KMS-11 (cell line): ENCODE data around the gene CATSPER1.

ENCODE experiments used
- H2AFZ ChIP-seq: fragments of 200-600 bp; sonication (generic); 2 replicates; pipeline ENCODE4 v1.6.1; 2016; ENCODE audit warnings: antibody characterized with exemption, mixed run types, low read depth
- H3K27ac ChIP-seq: fragments of 200-600 bp; sonication (generic); 2 replicates; pipeline ENCODE4 v1.6.1; 2016; ENCODE audit warnings: mild to moderate bottlenecking, mixed run types
- H3K27me3 ChIP-seq: fragments of 200-600 bp; sonication (generic); 2 replicates; pipeline ENCODE4 v1.6.1; 2017; ENCODE audit warnings: mild to moderate bottlenecking, low read depth, mixed run types, moderate library complexity; ENCODE audit not compliant: insufficient read depth
- H3K36me3 ChIP-seq: fragments of 200-600 bp; sonication (generic); 2 replicates; pipeline ENCODE4 v1.6.1; 2017; ENCODE audit warnings: mild to moderate bottlenecking, mixed run types; ENCODE audit not compliant: insufficient read depth
- H3K4me1 ChIP-seq: fragments of 200-600 bp; sonication (generic); 2 replicates; pipeline ENCODE4 v1.6.1; 2016; ENCODE audit warnings: mild to moderate bottlenecking, low read depth, mixed run types; ENCODE audit not compliant: poor library complexity, severe bottlenecking
- H3K4me2 ChIP-seq: fragments of 200-600 bp; sonication (generic); 2 replicates; pipeline ENCODE4 v1.7.0; 2016; ENCODE audit warnings: mild to moderate bottlenecking, mixed run types
- H3K4me3 ChIP-seq: fragments of 200-600 bp; sonication (generic); IDR thresholded peaks from 2 replicates; pipeline ENCODE4 v1.6.1; 2017; ENCODE audit warnings: low read depth, low read length, mixed read lengths; ENCODE audit not compliant: insufficient read depth
- H3K79me2 ChIP-seq: fragments of 200-600 bp; sonication (generic); 2 replicates; pipeline ENCODE4 v1.6.1; 2016; ENCODE audit warnings: low read depth, mixed run types; ENCODE audit not compliant: insufficient read depth
- H3K9ac ChIP-seq: fragments of 200-600 bp; sonication (generic); 2 replicates; pipeline ENCODE4 v1.6.1; 2016; ENCODE audit warnings: mild to moderate bottlenecking, mixed run types
- H4K20me1 ChIP-seq: fragments of 200-600 bp; sonication (generic); 2 replicates; pipeline ENCODE4 v1.6.1; 2016; ENCODE audit warnings: mild to moderate bottlenecking, mixed run types; ENCODE audit not compliant: insufficient read depth
- CTCF ChIP-seq: fragments of 200-600 bp; sonication (generic); conservative IDR thresholded peaks from 2 replicates; pipeline ENCODE4 v1.6.1; 2017; ENCODE audit warnings: low read depth, mild to moderate bottlenecking, antibody characterized with exemption, low read length, moderate library complexity, mixed read lengths

Gene CATSPER1

GRCh38 chr11:66051766-66052663, 25.7 kb upstream of the CATSPER1 start, which contains the start of gene SF3B2:
SF3B2 (plus strand) TSS chr11:66052364; CDS start chr11:66052385, 21 bp downstream.
- H2AFZ ChIP-seq, result peak within 1 kb of the TSS; percentile 76
- H3K36me3 ChIP-seq, result peaks cover 19% of the 10 kb centered on the region; the same call in 1 of the 2 replicates
- H3K27me3 ChIP-seq, result no peaks in the 10 kb centered on the region
- H3K4me2 ChIP-seq, result peak within 1 kb of the TSS; percentile 99
- H3K27ac ChIP-seq, result peak within 1 kb of the TSS; percentile 72
- H3K4me3 ChIP-seq, result no peak within 1 kb of the TSS
- peak within 1 kb of the TSS; percentile 74 for H3K9ac ChIP-seq
- peaks cover 49% of the 10 kb centered on the region for H3K79me2 ChIP-seq
- no peak for TF ChIP-seq CTCF
- peaks cover 42% of the 10 kb centered on the region for H3K4me1 ChIP-seq
- H4K20me1 ChIP-seq, result no peaks in the 10 kb centered on the region

- H3K4me2 ChIP-seq, result peak overlapping the region; percentile 99
- H3K4me3 ChIP-seq, result no peak overlapping the region
- peak overlapping the region; percentile 76 for H2AFZ ChIP-seq
- TF ChIP-seq CTCF, result no peak
- no peaks in the 10 kb centered on the region for H3K27me3 ChIP-seq
- H3K27ac ChIP-seq, result peak overlapping the region; percentile 59
- H3K9ac ChIP-seq, result peak overlapping the region; percentile 61; the same call in 1 of the 2 replicates
- H3K4me1 ChIP-seq, result peaks cover 37% of the 10 kb centered on the region
- peaks cover 42% of the 10 kb centered on the region for H3K79me2 ChIP-seq
- H3K36me3 ChIP-seq, result peaks cover 12% of the 10 kb centered on the region; the same call in 1 of the 2 replicates
- no peaks in the 10 kb centered on the region for H4K20me1 ChIP-seq
Measured at GRCh38 chr11:66051371-66051765, 25.1 kb upstream of the CATSPER1 start.

GRCh38 chr11:66050581-66051231, 24.4 kb upstream of the CATSPER1 start:
- peaks cover 8% of the 10 kb centered on the region; the same call in 1 of the 2 replicates for H3K36me3 ChIP-seq
- H3K9ac ChIP-seq, result peak overlapping the region; percentile 61; the same call in 1 of the 2 replicates
- peaks cover 37% of the 10 kb centered on the region for H3K4me1 ChIP-seq
- H3K4me3 ChIP-seq, result no peak overlapping the region
- H3K79me2 ChIP-seq, result peaks cover 36% of the 10 kb centered on the region
- H3K4me2 ChIP-seq, result peak overlapping the region; percentile 99; the same call in 1 of the 2 replicates
- no peak for TF ChIP-seq CTCF
- H3K27ac ChIP-seq, result peak overlapping the region; percentile 59; the same call in 1 of the 2 replicates
- peak overlapping the region; percentile 76; the same call in 1 of the 2 replicates for H2AFZ ChIP-seq
- no peaks in the 10 kb centered on the region for H3K27me3 ChIP-seq
- H4K20me1 ChIP-seq, result no peaks in the 10 kb centered on the region

GRCh38 chr11:66048547-66049323, 22.5 kb upstream of the CATSPER1 start, which contains the start of gene GAL3ST3:
GAL3ST3 (minus strand) TSS chr11:66049161; CDS start chr11:66045415, 3,746 bp downstream.
- peaks cover under 1% of the 10 kb centered on the region; the same call in 1 of the 2 replicates for H3K36me3 ChIP-seq
- H3K4me3 ChIP-seq, result no peak within 1 kb of the TSS
- peaks cover 35% of the 10 kb centered on the region for H3K4me1 ChIP-seq
- H3K79me2 ChIP-seq, result peaks cover 16% of the 10 kb centered on the region
- H3K27ac ChIP-seq, result no peak within 1 kb of the TSS
- no peak for TF ChIP-seq CTCF
- H3K9ac ChIP-seq, result no peak within 1 kb of the TSS
- H4K20me1 ChIP-seq, result no peaks in the 10 kb centered on the region
- no peak within 1 kb of the TSS for H3K4me2 ChIP-seq
- no peaks in the 10 kb centered on the region for H3K27me3 ChIP-seq
- H2AFZ ChIP-seq, result no peak within 1 kb of the TSS
